ENCODE measurements around the gene POLR1B. TPM values are rescaled to one million over a fixed set of nuclear protein-coding genes. Genes with fewer than 3 reads are reported as not detected.
A peak's percentile ranks its signal among the peaks of the same experiment; 100 is the strongest.

The POLR1B gene
- total and polyA plus RNA-seq, 2 of the 13 experiments (the other 11 are each of a cell fraction or from before 2014, with no cell fraction given), result 18.3 to 46.0 TPM

- TF ChIP-seq, protein P1, sequence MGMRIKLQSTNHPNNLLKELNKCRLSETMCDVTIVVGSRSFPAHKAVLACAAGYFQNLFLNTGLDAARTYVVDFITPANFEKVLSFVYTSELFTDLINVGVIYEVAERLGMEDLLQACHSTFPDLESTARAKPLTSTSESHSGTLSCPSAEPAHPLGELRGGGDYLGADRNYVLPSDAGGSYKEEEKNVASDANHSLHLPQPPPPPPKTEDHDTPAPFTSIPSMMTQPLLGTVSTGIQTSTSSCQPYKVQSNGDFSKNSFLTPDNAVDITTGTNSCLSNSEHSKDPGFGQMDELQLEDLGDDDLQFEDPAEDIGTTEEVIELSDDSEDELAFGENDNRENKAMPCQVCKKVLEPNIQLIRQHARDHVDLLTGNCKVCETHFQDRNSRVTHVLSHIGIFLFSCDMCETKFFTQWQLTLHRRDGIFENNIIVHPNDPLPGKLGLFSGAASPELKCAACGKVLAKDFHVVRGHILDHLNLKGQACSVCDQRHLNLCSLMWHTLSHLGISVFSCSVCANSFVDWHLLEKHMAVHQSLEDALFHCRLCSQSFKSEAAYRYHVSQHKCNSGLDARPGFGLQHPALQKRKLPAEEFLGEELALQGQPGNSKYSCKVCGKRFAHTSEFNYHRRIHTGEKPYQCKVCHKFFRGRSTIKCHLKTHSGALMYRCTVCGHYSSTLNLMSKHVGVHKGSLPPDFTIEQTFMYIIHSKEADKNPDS (CRISPR knock-in tag; IDR thresholded peaks at IDR 0.05), result peak; percentile 93
- TF ChIP-seq ZFAT (CRISPR knock-in tag; conservative IDR thresholded peaks at IDR 0.05) (no peak), MTA3 (CRISPR knock-in tag; IDR thresholded peaks at IDR 0.05) (no peak), TOPORS (CRISPR knock-in tag; IDR thresholded peaks at IDR 0.05) (peak; percentile 92; the same call in 1 of the 2 replicates), ZNF253 (CRISPR knock-in tag; IDR thresholded peaks at IDR 0.05; ENCODE audit: borderline replicate concordance) (peak; percentile 64; the same call in 1 of the 2 replicates), ZNF138 (CRISPR knock-in tag; IDR thresholded peaks at IDR 0.05; ENCODE audit: low read depth) (peak; percentile 80; the same call in 1 of the 2 replicates), ZNF629 (CRISPR knock-in tag; conservative IDR thresholded peaks at IDR 0.05) (peak; percentile 60), ZFP82 (CRISPR knock-in tag; IDR thresholded peaks at IDR 0.05; ENCODE audit: borderline replicate concordance) (peak; percentile 95; the same call in 1 of the 2 replicates), ZNF12 (CRISPR knock-in tag; IDR thresholded peaks at IDR 0.05) (peak; percentile 77; the same call in 1 of the 2 replicates), MEIS2 (CRISPR knock-in tag; IDR thresholded peaks at IDR 0.05) (peak; percentile 85), ZNF720 (CRISPR knock-in tag; IDR thresholded peaks at IDR 0.05) (0 out of 2 replicates have a peak, but pooled peaks have one; percentile 52), CEBPZ (IDR thresholded peaks at IDR 0.05; ENCODE audit: low read length) (no peak), JDP2 (CRISPR knock-in tag; IDR thresholded peaks at IDR 0.05; ENCODE audit: borderline replicate concordance) (no peak; the same call in 1 of the 2 replicates), MXD1 (CRISPR knock-in tag; IDR thresholded peaks at IDR 0.05) (peak; percentile 100), GABPA (IDR thresholded peaks at IDR 0.05; ENCODE audit: low read depth, low read length) (peak; percentile 96), GABPA (CRISPR knock-in tag; IDR thresholded peaks at IDR 0.05; ENCODE audit: low read depth) (peak; percentile 99), SNAI1 (CRISPR knock-in tag; IDR thresholded peaks at IDR 0.05; ENCODE audit: borderline replicate concordance) (peak; percentile 95; the same call in 1 of the 2 replicates), ZMYM3 (CRISPR knock-in tag; IDR thresholded peaks at IDR 0.05) (peak; percentile 76)
- TF ChIP-seq, protein P2, sequence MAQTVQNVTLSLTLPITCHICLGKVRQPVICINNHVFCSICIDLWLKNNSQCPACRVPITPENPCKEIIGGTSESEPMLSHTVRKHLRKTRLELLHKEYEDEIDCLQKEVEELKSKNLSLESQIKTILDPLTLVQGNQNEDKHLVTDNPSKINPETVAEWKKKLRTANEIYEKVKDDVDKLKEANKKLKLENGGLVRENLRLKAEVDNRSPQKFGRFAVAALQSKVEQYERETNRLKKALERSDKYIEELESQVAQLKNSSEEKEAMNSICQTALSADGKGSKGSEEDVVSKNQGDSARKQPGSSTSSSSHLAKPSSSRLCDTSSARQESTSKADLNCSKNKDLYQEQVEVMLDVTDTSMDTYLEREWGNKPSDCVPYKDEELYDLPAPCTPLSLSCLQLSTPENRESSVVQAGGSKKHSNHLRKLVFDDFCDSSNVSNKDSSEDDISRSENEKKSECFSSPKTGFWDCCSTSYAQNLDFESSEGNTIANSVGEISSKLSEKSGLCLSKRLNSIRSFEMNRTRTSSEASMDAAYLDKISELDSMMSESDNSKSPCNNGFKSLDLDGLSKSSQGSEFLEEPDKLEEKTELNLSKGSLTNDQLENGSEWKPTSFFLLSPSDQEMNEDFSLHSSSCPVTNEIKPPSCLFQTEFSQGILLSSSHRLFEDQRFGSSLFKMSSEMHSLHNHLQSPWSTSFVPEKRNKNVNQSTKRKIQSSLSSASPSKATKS (CRISPR knock-in tag; IDR thresholded peaks at IDR 0.05), result peak; percentile 98
Observed at GRCh38 chr2:112542123-112542983, at the start of gene POLR1B (continued).

Data from HepG2 (cell line).